GM13977 (cell line): ENCODE measurements around the gene DENND1B.
"Not testable (repeated sequence)": the region's sequence is repeated elsewhere in the genome, so short reads cannot be mapped to it uniquely, and the experiment has no call there.

Experiments
- DNase-seq: peaks from one replicate; pipeline ENCODE4 v3.0.0; 2012; ENCODE audit warnings: low spot score
- CTCF ChIP-seq: IDR thresholded peaks from 2 replicates; pipeline ENCODE4 v1.5.1; 2012; ENCODE audit warnings: mild to moderate bottlenecking, control low read depth; ENCODE audit not compliant: insufficient read depth; ENCODE audit errors: extremely low read depth, missing control alignments
- in situ Hi-C: fragments of 300-500 bp; cut with MboI; formaldehyde crosslinking; loops from one replicate; pipeline ENCODE4 v1.12.0; 2022; ENCODE audit warnings: low sequenced_read_pairs, low pct_unique_long_range_greater_than_20kb, mixed read lengths, inconsistent platforms; ENCODE audit not compliant: unreplicated experiment

DENND1B gene

GRCh38 chr1:197519741-197520334 lies 255.4 kb downstream of the DENND1B start:
- in situ Hi-C loops, result loop anchor here (10.0 kb wide), 1 partner anchor 355 kb away; no protein-coding TSS in a partner anchor
- DNase-seq, result no peak
- TF ChIP-seq CTCF, result peak; percentile 34

GRCh38 chr1:197515421-197515820 lies 259.9 kb downstream of the DENND1B start:
- no peak for TF ChIP-seq CTCF
- in situ Hi-C loops, result no loop called here
- DNase-seq, result no peak

- in situ Hi-C loops, result no loop called here
- DNase-seq, result no peak
- TF ChIP-seq CTCF, result no peak
Observed at GRCh38 chr1:197510691-197511378, 264.4 kb downstream of the DENND1B start.

GRCh38 chr1:197496722-197497121 lies 278.6 kb downstream of the DENND1B start:
- DNase-seq, result no peak
- in situ Hi-C loops, result no loop called here
- TF ChIP-seq CTCF, result no peak

- DNase-seq, in situ Hi-C loops: not testable (repeated sequence)
Observed at GRCh38 chr1:197491505-197491904, 283.8 kb downstream of the DENND1B start.

- in situ Hi-C loops, result no loop called here
- TF ChIP-seq CTCF, result no peak
- no peak for DNase-seq
Observed at GRCh38 chr1:197486946-197487345, 288.3 kb downstream of the DENND1B start.

GRCh38 chr1:197485790-197486189 lies 289.5 kb downstream of the DENND1B start:
- TF ChIP-seq CTCF, result no peak
- no peak for DNase-seq
- in situ Hi-C loops, result no loop called here
